Medulla oblongata (tissue), 1 donor: Measurements from ENCODE around the gene C17orf100.
"Not testable (repeated sequence)": the region's sequence is repeated elsewhere in the genome, so short reads cannot be mapped to it uniquely, and the experiment has no call there.

Experiments
- DNase-seq: peaks from one replicate; pipeline ENCODE4 v3.0.0-alpha.2; 2015; ENCODE audit errors: extremely low spot score

Gene C17orf100

GRCh38 chr17:6691958-6692357 lies 40.4 kb downstream of the C17orf100 start:
- DNase-seq = not testable (repeated sequence)

GRCh38 chr17:6695051-6695450 lies 43.5 kb downstream of the C17orf100 start:
- DNase-seq = no peak

- no peak for DNase-seq
Measured at GRCh38 chr17:6695565-6695964, 44.0 kb downstream of the C17orf100 start.

- DNase-seq = no peak
Measured at GRCh38 chr17:6696906-6697305, 45.3 kb downstream of the C17orf100 start.

- DNase-seq = no peak
Measured at GRCh38 chr17:6698004-6698403, 46.4 kb downstream of the C17orf100 start.

GRCh38 chr17:6699997-6700947 lies 48.7 kb downstream of the C17orf100 start:
- no peak for DNase-seq

- no peak for DNase-seq
Measured at GRCh38 chr17:6700948-6701307, 49.4 kb downstream of the C17orf100 start.

GRCh38 chr17:6701719-6702118 lies 50.2 kb downstream of the C17orf100 start:
- DNase-seq = no peak

GRCh38 chr17:6702567-6703215 lies 51.1 kb downstream of the C17orf100 start:
- no peak for DNase-seq
